A172 (cell line): ENCODE measurements around the gene GDF10. TPM values are rescaled to one million over a fixed set of nuclear protein-coding genes. Genes with fewer than 3 reads are reported as not detected.

Source experiments
- DNase-seq: peaks from one replicate; pipeline ENCODE4 v3.0.0-alpha.2; 2015; ENCODE audit warnings: low spot score
- total RNA-seq: library from RNA; depleted of rRNA; stranded (reverse); fragments of >200 nt; shearing (Covaris generic); gene quantifications from 2 replicates; pipeline ENCODE4 v1.2.3, GENCODE V29; 2014

The GDF10 gene
- total RNA-seq, 1 experiment from 2014 or later, result not detected

GRCh38 chr10:47333532-47333931 lies 33.5 kb downstream of the GDF10 start:
- no peak for DNase-seq

GRCh38 chr10:47334466-47335295 lies 34.7 kb downstream of the GDF10 start:
- no peak for DNase-seq

DNA sequence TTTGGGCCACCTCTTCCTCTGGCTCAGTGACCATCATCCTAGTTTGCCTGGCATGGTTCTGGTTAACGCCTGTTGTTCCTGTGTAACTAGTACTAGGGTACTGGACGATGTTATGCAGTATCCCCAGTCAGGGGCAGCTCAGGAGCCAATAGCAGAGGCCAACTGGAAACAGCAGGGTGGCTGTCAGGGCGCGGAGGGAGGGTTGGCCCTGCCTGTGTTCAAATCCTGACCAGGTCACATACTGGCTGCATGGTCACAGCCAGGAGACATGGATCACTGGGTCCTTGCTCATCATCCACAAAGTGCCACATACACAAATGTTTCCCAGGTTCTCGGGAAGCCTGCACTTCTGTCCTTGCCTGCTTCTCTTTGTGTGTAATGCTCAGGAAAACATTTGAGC lies 35.9 kb downstream of the GDF10 start:
- no peak for DNase-seq

DNA sequence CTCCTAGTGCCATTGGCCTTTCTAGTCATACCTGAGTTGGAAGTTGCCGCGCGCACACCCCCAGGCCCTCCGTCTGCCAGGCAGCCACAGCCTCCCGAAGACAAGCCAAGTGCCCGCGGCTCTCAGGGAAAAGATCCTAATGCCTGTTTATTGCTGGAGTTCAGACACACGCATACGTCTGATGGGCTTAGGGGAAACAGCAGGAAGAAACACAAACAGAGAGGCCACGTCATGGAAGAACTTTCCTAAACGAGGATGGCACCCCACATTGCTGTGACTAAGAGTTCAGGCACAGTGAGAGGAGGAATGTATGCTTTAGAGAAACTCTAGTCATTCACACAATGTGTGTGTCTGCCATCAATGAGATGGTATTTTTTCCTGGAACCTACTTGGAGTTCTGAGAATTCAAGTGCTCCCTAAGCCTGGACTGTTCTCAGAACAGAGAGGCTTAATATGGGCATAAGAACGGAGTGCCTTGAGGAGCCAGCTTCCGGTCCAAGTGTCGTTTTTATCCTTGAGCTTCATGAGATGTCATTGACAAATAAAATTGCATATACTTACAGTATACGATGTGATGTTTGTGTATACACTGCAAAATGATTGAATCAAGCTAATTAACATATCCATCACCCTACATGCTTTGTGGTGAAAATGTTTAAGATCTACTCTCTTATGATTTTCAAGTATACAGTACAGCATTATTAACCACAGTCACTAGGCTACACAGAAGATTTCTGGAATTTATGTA lies 36.6 kb downstream of the GDF10 start:
- no peak for DNase-seq

DNA sequence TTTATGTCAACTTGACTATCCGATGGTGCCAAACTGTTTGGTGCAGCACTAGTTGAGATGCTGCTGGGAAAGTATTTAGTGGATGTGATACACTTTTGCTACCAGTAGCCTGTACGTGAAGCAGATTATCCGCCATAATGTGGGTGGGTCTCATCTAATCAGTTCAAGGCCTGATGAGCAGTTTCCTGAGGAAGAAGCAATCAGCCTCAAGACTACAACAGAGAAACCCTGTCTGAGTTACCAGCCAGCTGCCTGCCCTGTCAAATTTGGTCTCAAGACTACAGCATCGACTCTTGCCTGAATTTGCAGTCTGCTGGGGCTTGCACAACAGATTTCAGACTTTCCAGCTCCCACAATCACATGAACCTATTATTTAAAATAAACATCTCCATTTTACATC lies 37.3 kb downstream of the GDF10 start:
- DNase-seq, result no peak

GRCh38 chr10:47339186-47339735 lies 39.3 kb downstream of the GDF10 start:
- DNase-seq, result no peak

GRCh38 chr10:47339759-47340607 lies 40.0 kb downstream of the GDF10 start:
- no peak for DNase-seq

- DNase-seq, result peak; percentile 29
Measured at GRCh38 chr10:47340608-47341170, 40.7 kb downstream of the GDF10 start.

DNA sequence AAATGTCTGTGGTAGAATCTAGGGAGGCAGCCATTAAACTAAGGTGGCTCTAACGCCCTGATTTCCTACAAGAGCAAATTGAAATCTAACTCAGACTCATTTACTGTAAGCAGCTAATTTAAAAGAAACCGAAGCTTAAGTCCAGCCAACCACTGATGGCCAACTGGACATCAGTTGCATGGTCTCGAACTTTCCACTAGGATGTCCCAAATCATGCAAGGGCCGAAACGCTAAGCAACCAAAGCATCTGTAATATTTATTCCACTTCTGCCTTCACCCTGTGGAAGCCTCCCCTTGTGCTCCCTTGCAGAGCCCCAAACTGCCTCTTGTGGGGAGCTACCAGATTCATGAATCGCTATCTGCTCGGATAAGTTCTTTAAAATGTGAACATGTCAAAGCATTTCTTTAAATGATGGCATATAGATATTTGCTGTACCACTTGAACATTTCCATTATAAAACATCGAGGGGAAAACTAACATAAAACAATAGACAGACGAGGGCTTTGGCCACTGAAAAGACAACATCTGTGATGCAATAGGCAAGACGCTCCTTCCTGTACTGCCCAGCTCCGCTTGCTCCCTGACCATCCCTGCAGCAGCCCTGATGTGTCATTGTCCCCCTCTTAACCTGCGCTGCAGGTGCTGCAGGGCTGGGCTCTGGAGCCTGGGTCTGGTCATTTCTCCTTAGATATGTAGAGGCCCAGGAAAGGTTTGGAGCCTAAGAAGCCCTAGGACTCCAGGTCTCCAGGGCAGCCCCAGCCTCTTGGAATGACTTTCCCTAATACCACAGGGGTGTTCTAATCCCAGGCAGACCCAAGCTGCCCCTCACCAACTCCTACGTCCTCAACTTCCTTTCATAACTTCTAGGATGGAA lies 45.2 kb downstream of the GDF10 start:
- no peak for DNase-seq

DNA sequence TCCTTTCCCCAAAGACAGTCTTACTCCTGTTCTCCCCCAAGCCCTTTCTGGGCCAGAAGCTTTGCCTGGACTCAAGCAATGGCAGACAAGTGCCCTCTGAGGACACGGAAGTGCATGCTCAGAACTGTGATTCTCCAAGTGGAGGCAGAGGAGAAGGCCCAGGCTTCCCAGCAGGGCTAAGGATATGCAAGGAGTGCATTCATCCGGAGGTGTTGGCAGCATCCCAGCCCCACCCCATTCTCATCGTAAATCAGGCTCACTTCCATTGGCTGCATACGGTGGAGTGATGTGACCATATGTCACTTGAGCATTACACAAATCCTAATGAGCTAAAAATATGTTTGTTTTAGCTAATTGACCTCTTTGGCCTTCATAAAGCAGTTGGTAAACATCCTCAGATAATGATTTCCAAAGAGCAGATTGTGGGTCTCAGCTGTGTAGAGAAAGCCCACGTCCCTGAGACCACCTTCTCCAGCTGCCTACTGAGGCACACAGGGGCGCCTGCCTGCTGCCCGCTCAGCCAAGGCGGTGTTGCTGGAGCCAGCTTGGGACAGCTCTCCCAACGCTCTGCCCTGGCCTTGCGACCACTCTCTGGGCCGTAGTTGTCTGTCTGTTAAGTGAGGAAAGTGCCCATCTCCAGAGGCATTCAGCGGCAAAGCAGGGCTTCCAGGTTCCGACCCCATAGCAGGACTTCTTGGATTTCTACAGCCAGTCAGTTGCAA lies 46.7 kb downstream of the GDF10 start:
- DNase-seq, result peak; percentile 23

DNA sequence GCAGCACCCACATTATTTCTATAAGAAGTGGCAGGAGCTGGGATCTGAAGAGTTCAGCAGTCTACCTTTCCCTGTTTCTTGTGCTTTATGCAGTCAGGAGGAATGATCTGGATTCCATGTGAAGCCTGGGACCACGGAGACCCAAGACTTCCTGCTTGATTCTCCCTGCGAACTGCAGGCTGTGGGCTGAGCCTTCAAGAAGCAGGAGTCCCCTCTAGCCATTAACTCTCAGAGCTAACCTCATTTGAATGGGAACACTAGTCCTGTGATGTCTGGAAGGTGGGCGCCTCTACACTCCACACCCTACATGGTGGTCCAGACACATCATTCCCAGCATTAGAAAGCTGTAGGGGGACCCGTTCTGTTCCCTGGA lies 47.3 kb downstream of the GDF10 start:
- DNase-seq, result no peak

DNA sequence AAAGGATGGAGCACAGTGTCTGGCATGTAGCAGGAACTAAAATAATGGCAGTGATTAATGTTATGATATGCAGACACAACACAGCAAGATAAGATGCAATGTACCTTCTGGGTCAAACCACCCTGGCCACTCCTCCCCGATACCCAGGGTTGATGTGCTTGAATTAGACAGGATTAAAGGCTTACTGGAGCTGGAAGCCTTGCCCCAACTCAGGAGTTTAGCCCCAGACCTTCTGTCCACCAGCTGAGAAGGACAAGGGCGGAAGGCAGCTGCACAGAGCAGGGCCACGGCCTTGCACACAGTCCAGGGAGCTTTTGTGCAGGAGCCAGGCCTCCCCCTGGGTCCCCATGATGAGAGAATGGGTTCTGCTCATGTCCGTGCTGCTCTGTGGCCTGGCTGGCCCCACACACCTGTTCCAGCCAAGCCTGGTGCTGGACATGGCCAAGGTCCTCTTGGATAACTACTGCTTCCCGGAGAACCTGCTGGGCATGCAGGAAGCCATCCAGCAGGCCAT lies 48.2 kb downstream of the GDF10 start, which contains the start of gene RBP3:
TSS of gene RBP3 (plus strand) at position 226 of the 514 bp plus-strand sequence. CDS start at position 348, 122 bp downstream.
- DNase-seq, result no peak

GRCh38 chr10:47348661-47349470 lies 48.9 kb downstream of the GDF10 start:
- no peak for DNase-seq

- DNase-seq, result no peak
Measured at GRCh38 chr10:47349516-47349915, 49.5 kb downstream of the GDF10 start.

DNA sequence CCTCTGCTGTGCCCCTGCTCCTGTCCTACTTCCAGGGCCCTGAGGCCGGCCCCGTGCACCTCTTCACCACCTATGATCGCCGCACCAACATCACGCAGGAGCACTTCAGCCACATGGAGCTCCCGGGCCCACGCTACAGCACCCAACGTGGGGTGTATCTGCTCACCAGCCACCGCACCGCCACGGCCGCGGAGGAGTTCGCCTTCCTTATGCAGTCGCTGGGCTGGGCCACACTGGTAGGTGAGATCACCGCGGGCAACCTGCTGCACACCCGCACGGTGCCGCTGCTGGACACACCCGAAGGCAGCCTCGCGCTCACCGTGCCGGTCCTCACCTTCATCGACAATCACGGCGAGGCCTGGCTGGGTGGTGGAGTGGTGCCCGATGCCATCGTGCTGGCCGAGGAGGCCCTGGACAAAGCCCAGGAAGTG lies 50.0 kb downstream of the GDF10 start:
- DNase-seq, result no peak

DNA sequence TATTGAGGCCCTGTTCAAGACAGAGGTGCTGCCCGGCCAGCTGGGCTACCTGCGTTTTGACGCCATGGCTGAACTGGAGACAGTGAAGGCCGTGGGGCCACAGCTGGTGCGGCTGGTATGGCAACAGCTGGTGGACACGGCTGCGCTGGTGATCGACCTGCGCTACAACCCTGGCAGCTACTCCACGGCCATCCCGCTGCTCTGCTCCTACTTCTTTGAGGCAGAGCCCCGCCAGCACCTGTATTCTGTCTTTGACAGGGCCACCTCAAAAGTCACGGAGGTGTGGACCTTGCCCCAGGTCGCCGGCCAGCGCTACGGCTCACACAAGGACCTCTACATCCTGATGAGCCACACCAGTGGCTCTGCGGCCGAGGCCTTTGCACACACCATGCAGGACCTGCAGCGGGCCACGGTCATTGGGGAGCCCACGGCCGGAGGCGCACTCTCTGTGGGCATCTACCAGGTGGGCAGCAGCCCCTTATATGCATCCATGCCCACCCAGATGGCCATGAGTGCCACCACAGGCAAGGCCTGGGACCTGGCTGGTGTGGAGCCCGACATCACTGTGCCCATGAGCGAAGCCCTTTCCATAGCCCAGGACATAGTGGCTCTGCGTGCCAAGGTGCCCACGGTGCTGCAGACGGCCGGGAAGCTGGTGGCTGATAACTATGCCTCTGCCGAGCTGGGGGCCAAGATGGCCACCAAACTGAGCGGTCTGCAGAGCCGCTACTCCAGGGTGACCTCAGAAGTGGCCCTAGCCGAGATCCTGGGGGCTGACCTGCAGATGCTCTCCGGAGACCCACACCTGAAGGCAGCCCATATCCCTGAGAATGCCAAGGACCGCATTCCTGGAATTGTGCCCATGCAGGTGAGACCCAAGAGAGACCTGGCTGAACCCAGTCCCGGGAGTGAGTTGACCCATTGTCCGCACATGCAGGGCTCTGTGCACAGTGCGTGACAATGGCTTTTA lies 51.0 kb downstream of the GDF10 start:
- DNase-seq, result no peak
